ENCODE results near the gene SLC9A1. TPM values are rescaled to one million over a fixed set of nuclear protein-coding genes. Genes with fewer than 3 reads are reported as not detected.

Gene SLC9A1
- total RNA-seq, 1 donor from 2014 or later, result 27.1 TPM

DNA sequence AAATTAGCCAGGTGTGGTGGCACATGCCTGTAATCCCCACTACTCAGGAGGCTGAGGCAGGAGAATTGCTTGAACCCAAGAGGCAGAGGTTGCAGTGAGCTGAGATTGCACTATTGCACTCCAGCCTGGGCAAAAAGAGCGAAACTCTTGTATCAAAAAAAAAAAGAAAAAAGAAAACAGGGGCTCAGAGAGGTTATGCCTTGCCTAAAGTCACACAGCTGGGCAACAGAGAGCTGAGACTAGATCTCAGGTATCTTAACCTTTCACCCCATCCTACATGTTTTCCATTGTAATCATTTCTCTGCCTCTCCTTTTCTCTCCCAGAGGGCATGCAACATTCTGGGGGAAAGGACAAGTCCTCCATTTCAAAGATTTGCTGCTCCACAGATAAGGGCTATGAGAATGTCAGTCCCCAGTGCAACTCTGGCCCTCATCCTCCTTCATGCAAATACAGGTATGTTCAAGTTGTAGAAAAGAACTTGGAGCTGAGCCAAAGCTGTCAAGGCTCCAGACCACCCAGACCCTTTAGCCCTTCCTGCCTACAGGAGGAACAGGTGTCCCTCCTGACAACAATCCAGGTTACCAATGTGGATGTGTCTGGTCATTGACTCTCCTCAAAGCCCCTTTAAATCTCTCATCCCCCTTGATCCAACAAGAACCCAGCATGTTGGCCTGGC, 6.9 kb downstream of the SLC9A1 start:
- H3K4me1 Mint-ChIP-seq, result peaks cover 44% of the 10 kb centered on the region
- peak overlapping the region; percentile 20 for H3K27ac Mint-ChIP-seq (ENCODE audit: unreplicated experiment)
- H3K9me3 Mint-ChIP-seq, result no peaks in the 10 kb centered on the region
- no peak for DNase-seq (ENCODE audit: low read depth, low spot score)
- TF ChIP-seq, protein P1, sequence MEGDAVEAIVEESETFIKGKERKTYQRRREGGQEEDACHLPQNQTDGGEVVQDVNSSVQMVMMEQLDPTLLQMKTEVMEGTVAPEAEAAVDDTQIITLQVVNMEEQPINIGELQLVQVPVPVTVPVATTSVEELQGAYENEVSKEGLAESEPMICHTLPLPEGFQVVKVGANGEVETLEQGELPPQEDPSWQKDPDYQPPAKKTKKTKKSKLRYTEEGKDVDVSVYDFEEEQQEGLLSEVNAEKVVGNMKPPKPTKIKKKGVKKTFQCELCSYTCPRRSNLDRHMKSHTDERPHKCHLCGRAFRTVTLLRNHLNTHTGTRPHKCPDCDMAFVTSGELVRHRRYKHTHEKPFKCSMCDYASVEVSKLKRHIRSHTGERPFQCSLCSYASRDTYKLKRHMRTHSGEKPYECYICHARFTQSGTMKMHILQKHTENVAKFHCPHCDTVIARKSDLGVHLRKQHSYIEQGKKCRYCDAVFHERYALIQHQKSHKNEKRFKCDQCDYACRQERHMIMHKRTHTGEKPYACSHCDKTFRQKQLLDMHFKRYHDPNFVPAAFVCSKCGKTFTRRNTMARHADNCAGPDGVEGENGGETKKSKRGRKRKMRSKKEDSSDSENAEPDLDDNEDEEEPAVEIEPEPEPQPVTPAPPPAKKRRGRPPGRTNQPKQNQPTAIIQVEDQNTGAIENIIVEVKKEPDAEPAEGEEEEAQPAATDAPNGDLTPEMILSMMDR (conservative IDR thresholded peaks at IDR 0.05), result no peak
- no peaks in the 10 kb centered on the region for H3K27me3 Mint-ChIP-seq (ENCODE audit: low read depth)
- H3K4me3 Mint-ChIP-seq, result no peak overlapping the region
- H3K36me3 Mint-ChIP-seq (ENCODE audit: low read depth), result peaks cover 5% of the 10 kb centered on the region

DNA sequence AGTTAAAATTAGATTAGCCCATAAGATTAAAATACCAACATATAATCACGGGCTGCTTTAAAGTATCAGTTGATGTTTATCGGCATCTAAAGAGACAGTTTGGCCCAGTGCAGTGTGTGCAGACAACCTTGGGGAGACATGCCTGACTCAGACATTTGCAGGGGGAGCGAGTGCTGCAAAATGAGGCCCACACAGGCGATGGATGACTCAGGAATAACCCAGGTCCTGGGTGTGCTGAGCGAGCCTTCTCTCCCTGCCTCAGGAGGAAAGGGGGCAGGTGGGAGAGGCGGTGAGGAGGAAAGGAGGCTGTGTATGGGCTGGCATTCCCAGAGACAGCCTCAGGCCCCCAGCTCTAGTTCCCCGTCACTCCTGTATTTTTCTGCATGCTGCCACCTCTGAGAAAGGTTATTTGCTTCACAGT, 9.0 kb downstream of the SLC9A1 start:
- peak overlapping the region; percentile 59 for H3K27ac Mint-ChIP-seq (ENCODE audit: unreplicated experiment)
- H3K9me3 Mint-ChIP-seq, result no peaks in the 10 kb centered on the region
- peaks cover 5% of the 10 kb centered on the region for H3K36me3 Mint-ChIP-seq (ENCODE audit: low read depth)
- no peak for DNase-seq (ENCODE audit: low read depth, low spot score)
- H3K27me3 Mint-ChIP-seq (ENCODE audit: low read depth), result no peaks in the 10 kb centered on the region
- TF ChIP-seq, protein P1 (conservative IDR thresholded peaks at IDR 0.05), result no peak
- peaks cover 35% of the 10 kb centered on the region for H3K4me1 Mint-ChIP-seq
- no peak overlapping the region for H3K4me3 Mint-ChIP-seq

DNA sequence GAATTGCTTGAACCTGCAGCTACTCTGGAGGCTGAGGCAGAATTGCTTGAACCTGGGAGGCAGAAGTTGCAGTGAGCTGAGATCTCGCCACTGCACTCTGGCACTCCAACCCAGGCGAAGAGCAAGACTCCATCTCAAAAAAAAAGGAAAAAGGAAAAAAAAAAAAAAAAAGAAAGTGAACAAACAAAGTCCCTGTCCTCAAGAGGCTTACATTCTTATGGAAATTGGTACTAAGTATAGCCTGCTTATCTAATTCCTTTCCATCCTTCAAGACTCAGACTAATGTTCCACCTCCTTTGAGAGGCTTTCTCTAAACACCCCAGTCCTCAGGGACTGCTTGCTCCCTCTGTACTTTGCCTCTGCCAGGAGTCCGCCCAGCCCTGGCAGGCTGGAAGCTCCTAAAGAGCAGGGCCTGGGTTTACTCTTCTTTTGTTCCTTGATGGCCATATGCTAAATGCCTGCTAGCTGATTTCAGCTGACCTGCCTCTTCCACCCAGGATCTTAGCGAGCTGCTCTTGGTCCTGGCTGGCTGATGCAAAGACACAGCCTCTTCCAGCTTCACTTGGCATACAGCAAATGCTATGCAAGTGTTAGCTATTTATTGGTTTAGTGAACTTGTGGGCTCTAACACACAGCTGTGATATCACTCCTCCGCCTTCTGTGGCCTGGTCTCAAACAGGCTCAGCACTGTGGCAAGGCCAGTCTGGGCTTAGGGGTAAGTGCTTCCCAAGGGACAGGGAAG, 9.8 kb downstream of the SLC9A1 start:
- TF ChIP-seq, protein P1 (conservative IDR thresholded peaks at IDR 0.05), result no peak
- Mint-ChIP-seq H3K9me3 (no peaks in the 10 kb centered on the region), H3K4me3 (no peak overlapping the region), H3K27me3 (ENCODE audit: low read depth) (no peaks in the 10 kb centered on the region), H3K36me3 (ENCODE audit: low read depth) (peaks cover 5% of the 10 kb centered on the region), H3K27ac (ENCODE audit: unreplicated experiment) (peak overlapping the region; percentile 87), H3K4me1 (peaks cover 32% of the 10 kb centered on the region)
- DNase-seq (ENCODE audit: low read depth, low spot score), result no peak

DNA sequence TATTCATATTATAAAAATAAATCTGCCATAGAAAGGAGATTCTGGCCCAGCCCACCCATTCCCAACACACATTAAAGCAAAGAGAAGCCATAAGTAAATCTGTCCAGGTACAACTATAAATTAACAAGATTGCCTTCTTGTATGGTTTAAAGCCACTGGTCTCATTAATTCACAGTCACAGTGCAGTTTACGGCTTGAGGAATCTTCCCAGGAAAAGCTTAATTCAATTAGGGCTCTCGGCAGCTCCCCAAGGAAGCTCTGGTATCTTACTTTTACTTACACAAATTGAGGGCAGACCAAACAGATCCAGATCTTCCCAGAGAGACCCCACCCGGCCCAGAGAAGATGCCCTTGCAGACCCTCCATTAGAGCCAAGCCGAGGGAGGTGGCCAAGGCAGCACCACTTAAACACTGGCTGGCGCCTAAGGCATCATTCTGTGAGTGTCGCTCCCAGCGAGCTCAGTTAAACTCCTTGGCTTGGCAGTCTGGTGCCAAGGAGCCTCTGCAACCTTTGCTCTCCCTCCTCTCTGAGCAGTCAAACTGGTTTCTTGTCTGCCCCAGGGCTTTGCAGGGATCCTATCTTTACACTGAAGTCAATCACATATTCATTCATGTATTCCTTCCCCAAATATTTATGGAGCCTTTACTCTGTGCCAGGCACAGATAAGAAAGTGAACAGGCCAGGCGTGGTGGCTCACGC, 10.7 kb downstream of the SLC9A1 start:
- TF ChIP-seq, protein P1 (conservative IDR thresholded peaks at IDR 0.05), result no peak
- no peak overlapping the region for H3K4me3 Mint-ChIP-seq
- no peaks in the 10 kb centered on the region for H3K9me3 Mint-ChIP-seq
- peaks cover 26% of the 10 kb centered on the region for H3K4me1 Mint-ChIP-seq
- peaks cover 5% of the 10 kb centered on the region for H3K36me3 Mint-ChIP-seq (ENCODE audit: low read depth)
- no peak overlapping the region for H3K27ac Mint-ChIP-seq (ENCODE audit: unreplicated experiment)
- no peak for DNase-seq (ENCODE audit: low read depth, low spot score)
- no peaks in the 10 kb centered on the region for H3K27me3 Mint-ChIP-seq (ENCODE audit: low read depth)

DNA sequence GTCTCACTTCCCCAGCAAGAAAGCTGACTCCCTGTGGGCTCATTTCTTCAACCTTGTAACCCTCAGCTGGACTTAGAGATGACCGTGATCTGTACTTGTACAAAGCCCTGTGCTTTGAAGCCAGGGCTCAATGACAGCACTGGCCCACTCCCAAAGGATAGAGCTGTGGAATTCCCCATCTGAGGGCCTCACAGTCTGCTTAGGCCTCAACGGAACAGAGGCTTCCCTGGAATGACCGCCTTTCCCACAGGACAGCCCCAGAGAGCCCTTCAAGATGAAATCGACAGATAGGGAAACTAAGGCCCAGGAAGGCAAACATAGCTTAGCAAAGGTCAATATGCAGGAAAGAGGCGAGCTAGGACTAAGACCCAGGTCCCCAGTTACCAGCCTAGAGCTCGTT, 11.5 kb downstream of the SLC9A1 start:
- Mint-ChIP-seq H3K9me3 (no peaks in the 10 kb centered on the region), H3K4me3 (no peak overlapping the region), H3K27me3 (ENCODE audit: low read depth) (no peaks in the 10 kb centered on the region), H3K36me3 (ENCODE audit: low read depth) (peaks cover 5% of the 10 kb centered on the region), H3K4me1 (peaks cover 23% of the 10 kb centered on the region), H3K27ac (ENCODE audit: unreplicated experiment) (peak overlapping the region; percentile 64)
- no peak for DNase-seq (ENCODE audit: low read depth, low spot score)
- TF ChIP-seq, protein P1 (conservative IDR thresholded peaks at IDR 0.05), result no peak

Measured in neural crest cell (in vitro differentiated cells).